ENCODE data around the gene HNRNPF. TPM values are rescaled to one million over a fixed set of nuclear protein-coding genes. Genes with fewer than 3 reads are reported as not detected.
"Not testable (repeated sequence)": the region's sequence is repeated elsewhere in the genome, so short reads cannot be mapped to it uniquely, and the experiment has no call there.

Gene HNRNPF
- total and polyA plus RNA-seq, 2 donors: 136 to 235 TPM

DNA sequence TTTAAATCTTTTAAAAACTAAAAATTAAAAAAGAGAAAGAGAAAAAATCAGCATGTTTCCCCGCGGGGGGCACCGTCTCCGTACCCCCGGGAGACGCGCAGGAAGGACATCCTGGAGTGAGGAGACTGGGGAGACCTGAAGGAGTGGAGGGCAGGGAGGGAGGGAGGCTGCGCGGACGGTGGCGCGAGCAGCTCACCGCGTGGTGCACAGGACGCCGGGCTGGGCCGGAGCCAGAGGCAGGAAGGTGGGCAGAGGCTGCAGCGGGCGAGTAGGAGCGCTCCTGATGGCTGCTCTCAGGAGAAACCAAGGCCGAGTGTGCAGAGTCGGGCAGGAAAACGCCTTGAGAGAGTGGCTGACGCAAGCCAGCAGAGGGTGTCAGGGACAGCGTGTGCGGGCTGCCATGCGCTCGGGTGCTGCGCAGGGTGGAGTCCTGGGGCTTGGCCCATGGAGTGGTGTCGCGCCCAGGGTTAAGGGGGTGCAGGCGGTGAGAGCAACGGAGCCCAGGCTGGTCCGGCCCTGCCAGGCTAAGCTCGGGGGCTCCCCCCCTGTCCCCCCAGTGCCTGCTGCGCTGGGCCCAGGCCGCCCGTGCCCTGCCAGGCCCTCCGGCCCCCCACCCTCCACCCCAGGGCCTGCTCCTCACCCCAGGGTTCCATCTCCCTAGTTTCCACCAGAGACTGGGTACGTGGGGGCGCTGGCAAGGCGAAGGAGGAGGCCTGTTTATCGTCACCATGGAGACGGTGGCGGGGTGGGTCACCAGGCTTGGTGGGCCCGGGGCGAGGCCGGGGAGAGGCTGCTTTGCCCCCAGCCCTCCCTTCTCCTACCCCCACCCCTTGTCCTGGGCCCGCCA lies 66.5 kb downstream of the HNRNPF start:
- Histone ChIP-seq H3K27ac (ENCODE audit: low read depth in 1 of 2, low read length in 1 of 2) (no peak overlapping the region), H3K27me3 (ENCODE audit: control insufficient read depth in 2 of 2, insufficient read depth in 1 of 2, low read length in 1 of 2) (peaks cover 0 to 22% of the 10 kb centered on the region in 2 donors), H3K4me1 (ENCODE audit: control insufficient read depth in 2 of 2, insufficient read depth in 2 of 2, low read length in 2 of 2) (no peaks in the 10 kb centered on the region), H3K4me3 (ENCODE audit: low read length in 2 of 2) (no peak overlapping the region), H3K9me3 (ENCODE audit: control insufficient read depth in 2 of 2, insufficient read depth in 1 of 2, low read length in 1 of 2) (no peaks in the 10 kb centered on the region), H3K36me3 (ENCODE audit: control insufficient read depth in 2 of 2, insufficient read depth in 2 of 2, low read length in 1 of 2) (no peaks in the 10 kb centered on the region)
- no peak for DNase-seq (ENCODE audit: low read depth in 6 of 9, low spot score in 9 of 9)
- 95% methylated on average over 49 of the region's 49 CpGs for WGBS

DNA sequence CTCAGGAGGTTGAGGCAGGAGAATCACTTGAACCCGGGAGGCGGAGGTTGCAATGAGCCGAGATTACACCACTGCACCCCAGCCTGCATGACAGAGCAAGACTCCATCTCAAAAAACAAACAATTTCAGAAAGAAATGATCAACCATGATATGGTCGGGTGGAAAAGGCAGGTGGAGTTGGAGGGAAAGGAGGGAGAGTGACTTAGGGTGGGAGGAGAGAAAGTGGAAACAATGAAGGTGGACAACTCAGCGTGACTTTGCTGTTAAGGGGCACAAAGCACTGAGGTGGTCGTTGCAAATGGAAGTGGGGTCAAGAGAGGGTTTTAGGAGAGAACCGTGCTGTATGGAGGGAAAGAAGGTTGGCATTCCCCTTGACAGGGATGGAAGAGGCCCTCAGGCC lies 67.5 kb downstream of the HNRNPF start:
- Histone ChIP-seq H3K9me3 (ENCODE audit: control insufficient read depth in 2 of 2, insufficient read depth in 1 of 2, low read length in 1 of 2) (no peaks in the 10 kb centered on the region), H3K27ac (ENCODE audit: low read depth in 1 of 2, low read length in 1 of 2) (no peak overlapping the region), H3K36me3 (ENCODE audit: control insufficient read depth in 2 of 2, insufficient read depth in 2 of 2, low read length in 1 of 2) (no peaks in the 10 kb centered on the region), H3K4me3 (ENCODE audit: low read length in 2 of 2) (no peak overlapping the region), H3K27me3 (ENCODE audit: control insufficient read depth in 2 of 2, insufficient read depth in 1 of 2, low read length in 1 of 2) (peaks cover 0 to 25% of the 10 kb centered on the region in 2 donors), H3K4me1 (ENCODE audit: control insufficient read depth in 2 of 2, insufficient read depth in 2 of 2, low read length in 2 of 2) (no peaks in the 10 kb centered on the region)
- WGBS: 87% methylated on average over 7 of the region's 7 CpGs
- no peak for DNase-seq (ENCODE audit: low read depth in 6 of 9, low spot score in 9 of 9)

DNA sequence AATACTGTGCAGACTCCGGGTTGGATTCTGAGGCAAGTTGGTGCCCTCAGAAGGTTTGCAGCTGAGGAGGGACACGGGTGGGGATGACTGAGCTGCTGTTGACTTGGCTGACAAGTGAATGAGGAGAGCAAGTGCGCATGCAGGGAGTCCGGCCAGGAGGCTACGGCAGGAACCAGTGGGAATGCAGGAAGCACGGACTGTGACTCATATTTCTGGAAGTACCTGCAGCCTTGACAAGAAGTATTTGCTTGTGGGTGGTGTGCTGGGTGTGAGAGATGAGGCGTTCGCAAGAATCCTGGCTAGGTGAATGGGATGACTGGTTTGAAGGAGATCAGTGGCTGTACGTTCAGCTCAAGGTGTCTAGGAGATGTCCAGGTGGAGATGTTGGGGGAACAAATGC lies 68.4 kb downstream of the HNRNPF start:
- H3K27ac ChIP-seq (ENCODE audit: low read depth in 1 of 2, low read length in 1 of 2): no peak overlapping the region
- no peaks in the 10 kb centered on the region for H3K36me3 ChIP-seq (ENCODE audit: control insufficient read depth in 2 of 2, insufficient read depth in 2 of 2, low read length in 1 of 2)
- H3K4me3 ChIP-seq (ENCODE audit: low read length in 2 of 2): no peak overlapping the region
- 92% methylated on average over 9 of the region's 9 CpGs for WGBS
- DNase-seq (ENCODE audit: low read depth in 6 of 9, low spot score in 9 of 9): no peak
- H3K4me1 ChIP-seq (ENCODE audit: control insufficient read depth in 2 of 2, insufficient read depth in 2 of 2, low read length in 2 of 2): no peaks in the 10 kb centered on the region
- H3K9me3 ChIP-seq (ENCODE audit: control insufficient read depth in 2 of 2, insufficient read depth in 1 of 2, low read length in 1 of 2): no peaks in the 10 kb centered on the region
- peaks cover 0 to 25% of the 10 kb centered on the region in 2 donors for H3K27me3 ChIP-seq (ENCODE audit: control insufficient read depth in 2 of 2, insufficient read depth in 1 of 2, low read length in 1 of 2)

DNA sequence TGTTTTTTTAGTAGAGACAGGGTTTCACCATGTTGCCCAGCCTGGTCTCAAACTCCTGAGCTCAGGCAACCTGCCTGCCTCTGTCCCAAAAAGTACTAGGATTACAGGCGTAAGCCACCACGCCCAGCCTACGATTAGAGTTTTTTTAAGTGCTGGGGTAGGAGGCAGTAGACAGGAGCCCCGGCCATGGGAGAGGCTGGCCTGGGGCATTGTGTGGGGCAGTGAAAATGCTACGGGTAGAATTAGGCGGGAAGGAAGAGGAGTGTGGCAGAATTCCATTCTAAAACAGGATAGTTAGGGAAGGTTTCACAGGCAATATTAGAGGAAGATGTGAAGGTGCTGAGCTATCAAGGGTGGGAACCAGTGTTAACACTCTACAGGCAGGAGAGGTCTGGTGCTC lies 68.9 kb downstream of the HNRNPF start:
- 91% methylated on average over 6 of the region's 6 CpGs for WGBS
- H3K4me1 ChIP-seq (ENCODE audit: control insufficient read depth in 2 of 2, insufficient read depth in 2 of 2, low read length in 2 of 2): no peaks in the 10 kb centered on the region
- no peaks in the 10 kb centered on the region for H3K9me3 ChIP-seq (ENCODE audit: control insufficient read depth in 2 of 2, insufficient read depth in 1 of 2, low read length in 1 of 2)
- DNase-seq (ENCODE audit: low read depth in 6 of 9, low spot score in 9 of 9): no peak
- no peaks in the 10 kb centered on the region for H3K36me3 ChIP-seq (ENCODE audit: control insufficient read depth in 2 of 2, insufficient read depth in 2 of 2, low read length in 1 of 2)
- no peak overlapping the region for H3K4me3 ChIP-seq (ENCODE audit: low read length in 2 of 2)
- peaks cover 0 to 25% of the 10 kb centered on the region in 2 donors for H3K27me3 ChIP-seq (ENCODE audit: control insufficient read depth in 2 of 2, insufficient read depth in 1 of 2, low read length in 1 of 2)
- H3K27ac ChIP-seq (ENCODE audit: low read depth in 1 of 2, low read length in 1 of 2): no peak overlapping the region

DNA sequence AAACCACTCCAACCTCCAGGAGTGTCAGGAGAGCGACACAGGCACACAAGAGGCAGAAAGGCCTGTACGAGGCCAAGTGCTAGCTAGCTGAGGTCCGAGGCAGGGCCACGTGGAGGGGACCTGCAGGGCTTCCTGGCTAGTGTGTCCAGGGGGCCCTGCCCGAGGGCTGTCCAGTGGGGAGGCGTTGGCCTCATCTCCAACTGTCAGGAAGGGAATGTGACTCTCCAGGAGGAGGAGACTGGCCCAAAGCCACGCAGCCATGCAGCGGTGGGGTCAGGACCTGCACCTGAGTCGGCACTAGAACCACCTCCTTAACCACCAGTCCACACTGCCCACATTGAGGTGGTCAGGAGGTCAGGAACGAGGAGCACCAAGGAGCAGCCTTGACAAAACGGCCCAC lies 69.8 kb downstream of the HNRNPF start:
- H3K27ac ChIP-seq (ENCODE audit: low read depth in 1 of 2, low read length in 1 of 2): no peak overlapping the region
- no peak for DNase-seq (ENCODE audit: low read depth in 6 of 9, low spot score in 9 of 9)
- H3K4me3 ChIP-seq (ENCODE audit: low read length in 2 of 2): no peak overlapping the region
- 87% methylated on average over 11 of the region's 11 CpGs for WGBS
- no peaks in the 10 kb centered on the region for H3K9me3 ChIP-seq (ENCODE audit: control insufficient read depth in 2 of 2, insufficient read depth in 1 of 2, low read length in 1 of 2)
- peaks cover 0 to 25% of the 10 kb centered on the region in 2 donors for H3K27me3 ChIP-seq (ENCODE audit: control insufficient read depth in 2 of 2, insufficient read depth in 1 of 2, low read length in 1 of 2)
- H3K36me3 ChIP-seq (ENCODE audit: control insufficient read depth in 2 of 2, insufficient read depth in 2 of 2, low read length in 1 of 2): no peaks in the 10 kb centered on the region
- H3K4me1 ChIP-seq (ENCODE audit: control insufficient read depth in 2 of 2, insufficient read depth in 2 of 2, low read length in 2 of 2): no peaks in the 10 kb centered on the region

DNA sequence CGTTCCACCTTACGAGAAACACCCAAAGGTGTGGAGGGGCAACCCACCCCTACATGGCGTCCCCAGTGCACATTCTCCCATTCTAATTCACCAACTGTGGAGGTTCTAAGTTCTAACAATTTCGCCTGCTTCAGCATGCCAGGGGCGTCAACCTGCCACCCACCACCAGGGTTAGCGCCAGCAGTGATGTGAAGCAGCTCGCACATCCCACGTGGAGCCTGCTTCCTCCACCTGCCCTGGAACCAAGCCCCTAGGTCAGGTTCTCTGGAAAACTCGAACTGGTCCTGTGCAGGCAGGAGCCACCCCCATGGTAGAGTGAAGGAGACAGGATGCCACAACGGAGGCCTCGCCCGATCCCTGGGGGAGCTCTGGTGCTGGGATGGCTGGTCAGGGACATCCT lies 70.9 kb downstream of the HNRNPF start:
- 90% methylated on average over 12 of the region's 12 CpGs for whole genome bisulfite sequencing

DNA sequence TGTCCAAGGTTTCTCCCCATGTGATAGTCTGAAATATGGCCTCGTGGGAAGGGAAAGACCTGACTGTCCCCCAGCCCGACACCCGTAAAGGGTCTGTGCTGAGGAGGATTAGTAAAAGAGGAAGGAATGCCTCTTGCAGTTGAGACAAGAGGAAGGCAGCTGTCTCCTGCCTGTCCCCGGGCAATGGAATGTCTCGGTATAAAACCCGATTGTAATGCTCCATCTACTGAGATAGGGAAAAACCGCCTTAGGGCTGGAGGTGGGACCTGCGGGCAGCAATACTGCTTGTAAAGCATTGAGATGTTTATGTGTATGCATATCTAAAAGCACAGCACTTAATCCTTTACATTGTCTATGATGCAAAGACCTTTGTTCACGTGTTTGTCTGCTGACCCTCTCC lies 71.5 kb downstream of the HNRNPF start:
- 24% methylated on average over 6 of the region's 9 CpGs for WGBS
- H3K27me3 ChIP-seq (ENCODE audit: control insufficient read depth in 2 of 2, insufficient read depth in 1 of 2, low read length in 1 of 2): peaks cover 0 to 25% of the 10 kb centered on the region in 2 donors
- H3K4me1 ChIP-seq (ENCODE audit: control insufficient read depth in 2 of 2, insufficient read depth in 2 of 2, low read length in 2 of 2); H3K4me3 ChIP-seq (ENCODE audit: low read length in 2 of 2); H3K27ac ChIP-seq (ENCODE audit: low read depth in 1 of 2, low read length in 1 of 2); DNase-seq (ENCODE audit: low read depth in 6 of 9, low spot score in 9 of 9); H3K9me3 ChIP-seq (ENCODE audit: control insufficient read depth in 2 of 2, insufficient read depth in 1 of 2, low read length in 1 of 2); H3K36me3 ChIP-seq (ENCODE audit: control insufficient read depth in 2 of 2, insufficient read depth in 2 of 2, low read length in 1 of 2): not testable (repeated sequence)

More for the DNA sequence above, 70.9 kb downstream of the HNRNPF start:
- Histone ChIP-seq H3K36me3 (ENCODE audit: control insufficient read depth in 2 of 2, insufficient read depth in 2 of 2, low read length in 1 of 2) (no peaks in the 10 kb centered on the region), H3K4me1 (ENCODE audit: control insufficient read depth in 2 of 2, insufficient read depth in 2 of 2, low read length in 2 of 2) (no peaks in the 10 kb centered on the region), H3K4me3 (ENCODE audit: low read length in 2 of 2) (no peak overlapping the region), H3K9me3 (ENCODE audit: control insufficient read depth in 2 of 2, insufficient read depth in 1 of 2, low read length in 1 of 2) (no peaks in the 10 kb centered on the region), H3K27me3 (ENCODE audit: control insufficient read depth in 2 of 2, insufficient read depth in 1 of 2, low read length in 1 of 2) (peaks cover 0 to 25% of the 10 kb centered on the region in 2 donors), H3K27ac (ENCODE audit: low read depth in 1 of 2, low read length in 1 of 2) (no peak overlapping the region)
- DNase-seq (ENCODE audit: low read depth in 6 of 9, low spot score in 9 of 9): no peak

DNA sequence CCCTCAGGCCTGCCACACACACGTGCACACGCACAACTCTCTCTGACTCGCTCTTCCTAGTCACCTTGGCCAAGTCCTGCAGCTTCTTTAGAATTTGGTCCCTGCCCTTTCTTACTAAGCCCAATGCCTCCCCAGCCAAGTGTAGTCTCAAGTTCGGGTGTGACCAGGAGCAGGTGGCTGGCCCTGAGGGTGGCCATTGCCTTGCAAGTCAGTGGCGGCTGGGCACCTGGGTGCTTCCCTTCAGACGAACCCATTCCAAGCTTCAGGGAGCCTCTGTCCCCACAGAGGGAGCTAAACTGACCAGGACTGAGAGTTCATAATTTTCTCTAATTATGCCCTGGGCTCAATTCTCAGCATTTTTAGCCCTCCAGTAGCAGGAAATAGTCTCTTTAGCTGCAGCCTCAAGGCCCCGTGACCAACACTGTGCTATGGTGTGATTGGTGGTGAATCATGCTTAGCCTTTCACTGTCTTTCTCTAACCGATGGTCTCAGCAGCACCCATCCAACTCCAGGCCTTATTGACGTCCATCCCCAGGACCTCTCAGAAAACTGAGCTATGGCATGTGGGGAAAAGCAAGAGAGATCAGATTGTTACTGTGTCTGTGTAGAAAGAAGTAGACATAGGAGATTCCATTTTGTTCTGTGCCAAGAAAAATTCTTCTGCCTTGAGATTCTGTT lies 72.2 kb downstream of the HNRNPF start:
- H3K27me3 ChIP-seq (ENCODE audit: control insufficient read depth in 2 of 2, insufficient read depth in 1 of 2, low read length in 1 of 2): peaks cover 0 to 25% of the 10 kb centered on the region in 2 donors
- no peak for DNase-seq (ENCODE audit: low read depth in 6 of 9, low spot score in 9 of 9)
- no peak overlapping the region for H3K4me3 ChIP-seq (ENCODE audit: low read length in 2 of 2)
- no peaks in the 10 kb centered on the region for H3K9me3 ChIP-seq (ENCODE audit: control insufficient read depth in 2 of 2, insufficient read depth in 1 of 2, low read length in 1 of 2)
- H3K27ac ChIP-seq (ENCODE audit: low read depth in 1 of 2, low read length in 1 of 2): no peak overlapping the region
- peaks cover 0 to 2% of the 10 kb centered on the region in 2 donors for H3K4me1 ChIP-seq (ENCODE audit: control insufficient read depth in 2 of 2, insufficient read depth in 2 of 2, low read length in 2 of 2)
- no peaks in the 10 kb centered on the region for H3K36me3 ChIP-seq (ENCODE audit: control insufficient read depth in 2 of 2, insufficient read depth in 2 of 2, low read length in 1 of 2)
- WGBS: 96% methylated on average over 9 of the region's 9 CpGs

DNA sequence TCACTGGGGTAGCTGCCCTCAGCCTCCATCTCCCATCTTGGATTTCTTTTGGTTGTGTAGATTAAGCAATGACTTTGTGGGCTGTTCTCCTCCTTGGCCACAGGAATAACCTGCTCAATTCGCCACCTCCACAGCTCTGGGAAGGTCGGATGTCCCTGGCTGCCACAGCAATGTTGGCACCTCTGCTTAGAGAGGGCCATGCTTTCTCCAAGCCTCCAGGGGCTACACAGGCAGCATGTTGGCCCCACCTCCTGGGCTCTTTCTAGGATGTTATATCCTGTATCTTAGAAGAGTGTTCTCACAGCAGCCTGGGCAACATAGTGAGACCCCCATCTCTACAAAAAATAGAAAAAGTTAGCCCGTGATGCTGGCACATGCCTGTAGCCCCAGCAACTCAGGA lies 72.9 kb downstream of the HNRNPF start:
- H3K27ac ChIP-seq (ENCODE audit: low read depth in 1 of 2, low read length in 1 of 2): no peak overlapping the region
- 95% methylated on average over 3 of the region's 3 CpGs for WGBS
- H3K27me3 ChIP-seq (ENCODE audit: control insufficient read depth in 2 of 2, insufficient read depth in 1 of 2, low read length in 1 of 2): peaks cover 0 to 25% of the 10 kb centered on the region in 2 donors
- peaks cover 0 to 2% of the 10 kb centered on the region in 2 donors for H3K4me1 ChIP-seq (ENCODE audit: control insufficient read depth in 2 of 2, insufficient read depth in 2 of 2, low read length in 2 of 2)
- no peaks in the 10 kb centered on the region for H3K36me3 ChIP-seq (ENCODE audit: control insufficient read depth in 2 of 2, insufficient read depth in 2 of 2, low read length in 1 of 2)
- H3K9me3 ChIP-seq (ENCODE audit: control insufficient read depth in 2 of 2, insufficient read depth in 1 of 2, low read length in 1 of 2): no peaks in the 10 kb centered on the region
- no peak for DNase-seq (ENCODE audit: low read depth in 6 of 9, low spot score in 9 of 9)
- no peak overlapping the region for H3K4me3 ChIP-seq (ENCODE audit: low read length in 2 of 2)
